Uterus (tissue), 2 donors: ENCODE results near the gene SUFU.

Experiments used
- POLR2A ChIP-seq, 2 donors: fragments of 450-650 bp; IDR thresholded peaks; one replicate each; pipeline ENCODE4 v1.6.1; 2016; ENCODE audit warnings: antibody characterized with exemption in 2 of 2, mild to moderate bottlenecking in 1 of 2, moderate library complexity in 1 of 2
- TF ChIP-seq, protein P1 (sequence below), 4 experiments: fragments of 200-600 bp in 2 of 4; fragments of 450-650 bp in 2 of 4; sonication (generic) in 2 of 4; IDR thresholded peaks; one replicate each; pipeline ENCODE4 v1.5.1; 2016 to 2019; ENCODE audit warnings: antibody characterized with exemption in 4 of 4, mild to moderate bottlenecking in 2 of 4, moderate library complexity in 1 of 4

DNA sequence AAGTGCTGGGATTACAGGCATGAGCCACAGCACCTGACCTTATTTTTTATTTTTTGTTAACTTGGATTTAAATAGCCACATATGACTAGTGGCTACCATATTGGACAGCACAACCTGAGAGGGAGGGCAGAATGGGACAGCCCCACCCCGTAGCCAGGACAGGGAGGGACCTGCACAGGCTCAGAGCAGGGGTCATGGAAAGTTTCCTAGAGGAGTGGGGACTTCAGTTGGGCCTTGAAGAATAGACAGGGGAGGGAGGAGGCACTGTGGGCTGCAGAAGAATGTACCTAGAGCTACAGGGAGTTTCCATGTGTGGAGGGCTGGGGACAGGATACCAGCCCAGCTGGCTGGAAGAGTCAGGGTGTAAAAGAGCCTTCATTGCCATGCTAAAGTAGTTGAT lies 149.3 kb downstream of the SUFU start:
- TF ChIP-seq, protein P1, sequence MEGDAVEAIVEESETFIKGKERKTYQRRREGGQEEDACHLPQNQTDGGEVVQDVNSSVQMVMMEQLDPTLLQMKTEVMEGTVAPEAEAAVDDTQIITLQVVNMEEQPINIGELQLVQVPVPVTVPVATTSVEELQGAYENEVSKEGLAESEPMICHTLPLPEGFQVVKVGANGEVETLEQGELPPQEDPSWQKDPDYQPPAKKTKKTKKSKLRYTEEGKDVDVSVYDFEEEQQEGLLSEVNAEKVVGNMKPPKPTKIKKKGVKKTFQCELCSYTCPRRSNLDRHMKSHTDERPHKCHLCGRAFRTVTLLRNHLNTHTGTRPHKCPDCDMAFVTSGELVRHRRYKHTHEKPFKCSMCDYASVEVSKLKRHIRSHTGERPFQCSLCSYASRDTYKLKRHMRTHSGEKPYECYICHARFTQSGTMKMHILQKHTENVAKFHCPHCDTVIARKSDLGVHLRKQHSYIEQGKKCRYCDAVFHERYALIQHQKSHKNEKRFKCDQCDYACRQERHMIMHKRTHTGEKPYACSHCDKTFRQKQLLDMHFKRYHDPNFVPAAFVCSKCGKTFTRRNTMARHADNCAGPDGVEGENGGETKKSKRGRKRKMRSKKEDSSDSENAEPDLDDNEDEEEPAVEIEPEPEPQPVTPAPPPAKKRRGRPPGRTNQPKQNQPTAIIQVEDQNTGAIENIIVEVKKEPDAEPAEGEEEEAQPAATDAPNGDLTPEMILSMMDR (IDR thresholded peaks at IDR 0.05) = no peak
- TF ChIP-seq POLR2A (IDR thresholded peaks at IDR 0.05) = no peak
